HT1080 (cell line): ENCODE results near the gene PHKG1. TPM values are rescaled to one million over a fixed set of nuclear protein-coding genes. Genes with fewer than 3 reads are reported as not detected.
"Not testable (repeated sequence)": the region's sequence is repeated elsewhere in the genome, so short reads cannot be mapped to it uniquely, and the experiment has no call there.

Experiments used
- DNase-seq: peaks from one replicate; pipeline ENCODE4 v3.0.0-alpha.2; 2015; ENCODE audit warnings: low read depth
- polyA plus RNA-seq, 2 experiments: library from polyadenylated mRNA; depleted of rRNA; stranded (reverse); fragments of >200 nt; gene quantifications; 2 replicates each; pipeline ENCODE4 v1.2.3, GENCODE V29; 2015
- total RNA-seq: library from RNA; depleted of rRNA; stranded (reverse); fragments of >200 nt; shearing (Covaris generic); gene quantifications from 2 replicates; pipeline ENCODE4 v1.2.3, GENCODE V29; 2014; rRNA removed

The PHKG1 gene
- total RNA-seq = 0.10 and 0.58 TPM in 2 replicates
- polyA plus RNA-seq (2015; cell fraction: cytosol; rRNA removed) = 0.06 TPM in 2 replicates
- polyA plus RNA-seq (2015; cell fraction: nucleus; rRNA removed) = 1.5 and 2.3 TPM in 2 replicates

- DNase-seq = peak; percentile 13
Measured at GRCh38 chr7:56092789-56093531, at the start of gene PHKG1. TSS of gene PHKG1 (minus strand) at chr7:56092952. CDS start at chr7:56088941, 4,011 bp downstream.

DNA sequence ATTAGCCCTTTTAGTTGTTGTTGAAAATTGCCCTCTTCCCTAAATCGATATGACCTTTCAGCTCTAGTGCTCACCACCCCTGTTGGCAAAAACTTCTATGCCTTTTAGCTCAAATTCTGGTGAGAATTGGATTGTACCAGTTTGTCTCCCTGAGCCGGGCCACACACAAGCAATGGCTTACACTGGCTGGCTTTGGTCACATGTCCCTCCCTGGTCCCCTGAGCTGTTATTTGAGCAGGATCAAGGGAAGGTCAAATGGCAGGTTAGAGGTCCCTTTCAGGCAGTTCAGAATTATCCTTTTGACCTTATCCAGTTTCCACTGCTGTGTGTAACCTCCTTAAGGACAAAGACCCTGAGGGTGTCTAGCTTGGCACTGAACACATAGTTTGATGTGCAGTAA lies 38.3 kb upstream of the PHKG1 start:
- not testable (repeated sequence) for DNase-seq

DNA sequence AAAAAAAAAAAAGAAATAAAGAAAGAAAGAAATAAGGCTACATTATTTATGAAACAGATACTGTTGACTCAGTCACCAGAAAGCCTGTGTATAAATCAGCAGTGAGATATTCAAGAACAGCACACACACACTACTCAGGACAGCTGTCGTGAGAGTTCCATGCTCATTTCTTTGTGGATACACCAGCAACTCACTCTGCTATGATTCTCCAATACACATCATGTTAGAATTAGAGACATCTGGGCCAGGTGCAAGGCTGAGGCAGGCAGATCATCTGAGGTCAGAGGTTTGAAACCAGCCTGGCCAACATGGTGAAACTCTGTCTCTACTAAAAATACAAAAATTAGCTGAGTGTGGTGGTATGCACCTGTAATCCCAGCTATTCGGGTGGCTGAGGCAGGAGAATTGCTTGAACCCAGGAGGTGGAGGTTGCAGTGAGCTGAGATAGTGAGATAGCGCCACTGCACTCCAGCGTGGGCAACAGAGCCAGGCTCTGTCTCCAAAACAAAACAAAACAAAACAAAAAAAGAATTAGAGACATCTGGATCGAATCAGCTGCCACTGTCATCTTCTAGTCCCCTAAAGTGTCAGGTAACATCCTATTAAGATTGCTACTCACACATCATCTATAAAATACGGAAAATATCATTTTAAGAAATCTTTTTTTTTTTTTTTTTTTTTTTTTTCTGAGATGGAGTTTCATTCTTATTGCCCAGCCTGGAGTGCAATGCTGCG lies 34.7 kb upstream of the PHKG1 start:
- DNase-seq = no peak

DNA sequence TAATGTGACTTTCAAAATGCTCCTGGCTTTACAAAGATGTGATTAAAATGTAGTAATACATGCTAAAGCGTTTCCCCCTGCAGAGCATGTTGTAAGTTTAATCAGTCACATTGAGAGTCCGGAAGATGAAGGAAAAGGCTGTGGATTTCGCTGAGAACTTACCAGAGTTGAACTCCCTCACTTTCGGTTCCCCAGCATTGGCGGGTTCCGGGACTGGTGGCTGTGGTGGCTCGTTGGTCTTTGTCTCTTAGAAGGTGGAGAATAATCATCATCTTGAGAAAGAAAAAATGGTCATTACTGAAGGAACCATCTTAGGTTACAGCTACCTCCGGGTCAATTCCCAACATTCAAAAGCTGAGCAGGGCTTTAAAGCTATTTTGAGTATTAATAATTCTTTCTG lies 33.1 kb upstream of the PHKG1 start:
- peak; percentile 9 for DNase-seq

- DNase-seq = no peak
Measured at GRCh38 chr7:56124981-56125380, 32.2 kb upstream of the PHKG1 start.

DNA sequence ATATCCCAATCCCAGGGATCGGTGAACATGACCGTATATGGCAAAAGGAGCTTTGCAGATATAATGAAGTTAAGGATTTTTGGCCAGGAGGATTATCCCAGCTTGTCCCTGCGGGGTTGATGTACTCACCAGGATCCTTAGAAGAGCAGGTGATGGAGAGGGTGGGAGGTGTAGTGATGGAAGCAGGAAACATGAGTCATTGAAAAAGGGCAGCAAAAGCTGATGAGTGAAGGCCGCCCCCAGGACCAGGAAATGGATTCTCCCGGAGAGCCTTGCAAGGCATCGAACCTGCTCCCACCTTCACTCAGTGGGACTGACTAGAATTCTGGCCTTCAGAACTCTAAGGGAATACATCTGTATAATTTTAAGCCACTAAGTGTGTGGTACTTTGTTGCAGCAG lies 28.7 kb upstream of the PHKG1 start:
- DNase-seq = peak; percentile 38

DNA sequence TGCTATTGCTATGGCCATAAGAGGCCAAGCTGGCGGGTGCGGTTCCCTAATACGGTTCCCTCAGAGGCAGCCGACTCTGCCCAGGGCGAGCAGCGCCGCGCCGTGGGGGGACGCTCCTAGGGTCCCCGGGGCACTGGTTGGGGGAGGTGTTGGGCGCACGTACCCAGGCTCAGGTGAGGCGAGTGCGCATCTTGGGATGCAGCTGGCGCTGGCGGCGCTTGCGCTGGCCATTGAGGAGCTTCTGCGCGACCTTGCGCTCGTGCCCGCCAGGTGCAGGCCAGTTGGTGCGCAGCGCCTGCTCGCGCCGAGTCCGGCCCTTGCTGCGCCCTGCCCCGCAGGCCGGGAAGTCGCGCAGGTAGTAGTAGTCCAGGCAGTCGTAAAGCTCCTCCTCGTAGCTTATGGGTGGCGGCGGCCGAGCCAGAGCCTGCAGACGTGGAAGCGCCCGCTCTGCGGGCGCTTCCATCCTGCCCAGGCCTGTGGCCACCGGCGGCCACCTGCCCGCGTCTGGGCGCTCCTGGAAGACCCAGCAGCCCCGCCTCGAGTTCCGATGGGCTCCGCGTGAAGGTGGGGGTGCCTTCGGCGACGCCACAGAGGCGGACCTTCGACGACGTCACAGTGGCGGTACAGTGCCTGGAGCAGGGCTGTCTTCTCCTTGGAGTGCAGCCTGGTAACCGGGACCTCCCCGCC lies 23.2 kb upstream of the PHKG1 start, which contains the start of gene NUPR2:
Gene NUPR2 (minus strand): TSS at position 566 of the 687 bp plus-strand sequence. CDS start 103 bp downstream, at position 463.
- no peak for DNase-seq

DNA sequence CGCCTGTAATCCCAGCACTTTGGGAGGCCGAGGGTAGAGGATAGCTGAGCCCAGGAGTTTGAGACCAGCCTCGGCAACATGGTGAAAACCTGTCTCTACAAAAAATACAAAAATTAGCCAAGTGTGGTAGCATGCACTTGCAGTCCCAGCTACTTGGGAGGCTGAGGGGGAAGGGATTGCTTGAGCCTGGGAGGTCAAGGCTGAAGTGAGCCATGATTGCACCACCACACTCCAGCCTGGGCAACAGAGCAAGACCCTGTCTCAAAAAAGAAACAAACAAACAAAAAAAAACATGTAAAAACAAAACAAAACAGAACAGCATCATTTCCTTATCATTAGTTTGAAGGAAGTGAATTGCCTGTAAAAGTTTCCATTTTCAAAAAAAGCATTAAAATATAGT lies 19.5 kb upstream of the PHKG1 start:
- not testable (repeated sequence) for DNase-seq

- no peak for DNase-seq
Measured at GRCh38 chr7:56110611-56111010, 17.9 kb upstream of the PHKG1 start.

DNA sequence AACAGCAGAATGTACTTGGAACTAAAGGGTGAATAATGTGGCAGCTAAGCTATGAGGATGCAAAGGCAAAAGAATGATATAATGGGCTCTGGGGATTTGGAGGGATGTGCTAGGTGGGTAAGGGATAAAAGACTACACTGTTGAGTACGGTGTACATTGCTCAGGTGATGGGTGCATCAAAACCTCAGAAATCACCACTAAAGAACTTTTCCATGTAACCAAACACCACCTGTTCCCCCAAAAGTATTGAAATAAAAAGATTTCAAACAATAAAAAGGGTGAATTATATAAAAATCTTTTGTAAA lies 15.2 kb upstream of the PHKG1 start:
- DNase-seq = no peak

DNA sequence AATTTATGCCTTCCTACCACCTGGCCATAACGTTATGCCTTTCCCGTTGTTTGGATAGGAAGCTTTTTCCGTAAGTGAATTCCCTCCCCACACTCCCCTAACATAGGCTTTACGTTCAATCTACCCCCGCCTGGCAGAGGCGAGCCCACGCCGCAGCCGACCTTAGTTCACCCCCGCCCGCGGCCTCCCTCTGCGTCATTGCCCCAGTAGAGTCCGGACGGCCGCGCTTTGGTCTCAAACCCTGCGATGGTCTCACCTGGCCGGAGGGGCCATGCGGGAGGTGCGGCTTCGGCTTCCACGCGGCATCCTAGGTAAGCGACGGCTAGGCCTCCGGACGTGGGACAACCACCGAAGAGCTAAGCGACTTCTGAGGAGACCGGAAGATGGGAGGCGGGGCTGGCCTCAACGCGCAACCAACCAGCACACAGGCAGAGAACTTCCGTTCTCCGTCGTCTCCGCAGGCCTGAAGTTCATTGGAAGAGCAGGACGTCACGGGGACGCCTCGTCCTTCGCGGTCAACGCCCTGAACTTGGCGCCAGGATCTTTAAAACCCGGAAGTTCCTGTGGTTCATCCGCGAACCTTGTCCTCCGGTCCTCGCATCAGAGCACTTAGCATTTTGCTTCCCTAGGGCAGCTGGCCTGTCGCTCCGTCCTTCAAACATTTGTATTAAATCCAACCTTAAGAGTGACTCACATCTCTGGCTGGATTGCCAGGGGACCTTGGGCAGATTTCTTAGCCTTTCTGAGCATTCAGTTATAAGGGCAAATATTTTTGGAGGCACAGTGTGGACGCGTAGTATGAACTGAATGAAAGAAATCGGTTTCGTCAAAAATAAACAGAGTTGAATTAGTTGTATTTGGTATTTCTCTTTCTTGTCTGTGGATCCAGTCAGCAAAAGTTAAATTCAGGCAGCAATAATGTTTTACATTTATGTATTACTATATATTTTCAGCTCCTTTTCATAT lies 13.6 kb upstream of the PHKG1 start, which contains the start of gene CHCHD2:
Gene CHCHD2 (minus strand): TSS at position 369 of the 966 bp plus-strand sequence. CDS start 63 bp downstream, at position 306.
- DNase-seq = peak; percentile 99

DNA sequence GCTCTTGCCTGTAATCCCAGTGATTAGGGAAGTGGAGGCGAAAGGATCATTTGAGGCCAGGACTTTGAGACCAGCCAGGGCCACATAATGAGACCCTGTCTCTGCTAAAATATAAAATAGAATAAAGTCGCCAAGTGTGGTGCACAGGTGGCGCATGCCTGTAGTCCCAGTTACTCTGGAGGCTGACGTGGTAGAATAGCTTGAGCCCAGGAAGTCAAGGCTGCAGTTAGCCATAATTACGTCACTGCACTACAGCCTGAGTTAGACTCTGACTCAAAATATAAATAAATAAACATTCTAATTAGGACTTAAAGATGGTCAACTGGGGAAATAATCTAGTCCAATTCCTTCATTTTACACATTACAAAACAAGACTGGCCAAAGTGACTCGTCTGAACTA lies 12.8 kb upstream of the PHKG1 start:
- peak; percentile 38 for DNase-seq

- not testable (repeated sequence) for DNase-seq
Measured at GRCh38 chr7:56104138-56104537, 11.4 kb upstream of the PHKG1 start.

DNA sequence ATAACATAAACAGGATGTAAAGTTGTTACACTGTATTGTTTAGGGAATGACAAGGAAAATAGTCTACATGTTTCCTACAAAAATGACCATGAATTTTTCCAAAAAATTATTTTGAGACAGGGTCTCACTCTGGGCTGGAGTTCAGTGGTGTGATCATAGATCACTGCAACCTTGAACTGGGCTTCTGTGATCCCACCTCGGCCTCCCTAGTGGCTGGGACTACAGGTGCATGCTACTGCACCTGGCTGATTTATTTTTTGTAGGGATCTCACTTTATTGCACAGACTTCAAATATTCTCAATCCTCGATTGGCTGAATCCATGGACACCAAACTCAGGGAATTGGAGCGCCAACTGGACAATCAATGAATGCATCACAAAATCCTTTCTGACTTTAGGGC lies 6.9 kb upstream of the PHKG1 start:
- no peak for DNase-seq

DNA sequence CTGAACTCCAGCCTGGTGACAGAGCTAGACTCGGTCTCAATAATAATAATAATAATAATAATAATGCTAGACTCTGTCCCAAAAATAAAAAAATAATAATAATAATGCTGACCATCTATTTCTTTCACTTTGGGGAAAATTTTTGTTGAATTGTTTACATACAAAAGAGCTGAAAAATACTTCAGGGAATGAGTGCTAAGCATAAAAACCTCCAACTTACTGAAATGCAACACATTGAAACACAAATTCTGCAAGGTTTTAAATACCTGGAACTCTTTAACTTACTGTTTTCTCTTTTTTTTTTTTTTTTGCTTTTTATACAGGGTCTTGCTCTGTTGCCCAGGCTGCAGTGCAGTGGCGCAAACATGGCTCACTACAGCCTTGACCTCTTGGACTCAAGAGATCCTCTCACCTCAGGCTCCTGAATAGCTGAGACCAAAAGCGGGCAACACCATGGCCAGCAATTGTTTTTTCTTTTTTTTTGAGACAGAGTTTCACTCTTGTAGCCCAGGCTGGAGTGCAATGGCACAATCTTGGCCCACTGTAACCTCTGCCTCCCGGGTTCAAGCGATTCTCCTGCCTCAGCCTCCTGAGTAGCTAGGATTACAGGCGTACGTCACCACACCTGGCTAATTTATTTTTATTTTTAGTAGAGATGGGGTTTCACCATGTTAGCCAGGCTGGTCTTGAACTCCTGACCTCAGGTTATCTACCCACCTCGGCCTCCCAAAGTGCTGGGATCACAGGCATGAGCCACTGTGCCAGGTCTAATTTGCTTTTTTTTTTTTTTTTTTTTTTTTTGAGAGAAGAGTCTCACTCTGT lies 5.6 kb upstream of the PHKG1 start:
- DNase-seq = not testable (repeated sequence)

- peak; percentile 17 for DNase-seq
Measured at GRCh38 chr7:56097700-56098099, 4.9 kb upstream of the PHKG1 start.

GRCh38 chr7:56092388-56092787 lies 364 bp downstream of the PHKG1 start:
- not testable (repeated sequence) for DNase-seq

DNA sequence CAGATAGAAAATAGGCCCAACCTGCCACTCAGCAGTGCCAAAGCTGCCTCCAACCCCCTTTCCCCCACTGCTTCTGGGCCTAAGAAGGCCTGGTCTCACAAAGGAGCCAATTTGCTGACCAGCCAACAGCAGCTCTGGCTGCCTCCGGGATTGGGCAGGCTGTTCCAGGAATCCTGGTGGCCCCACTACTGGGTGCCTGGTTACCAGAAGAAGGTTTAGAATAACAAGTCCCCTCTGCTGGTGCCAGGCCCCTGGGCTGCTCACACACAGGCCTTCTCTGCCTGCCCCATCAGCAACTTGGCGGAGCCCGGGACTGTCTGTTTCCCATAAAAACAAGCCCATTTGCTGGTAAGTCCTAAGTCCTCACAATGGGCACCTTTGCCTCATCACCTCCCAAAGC lies 1.2 kb downstream of the PHKG1 start:
- DNase-seq = no peak

- no peak for DNase-seq
Measured at GRCh38 chr7:56087445-56087844, 5.3 kb downstream of the PHKG1 start.

- DNase-seq = no peak
Measured at GRCh38 chr7:56086761-56087160, 6.0 kb downstream of the PHKG1 start.
